GM19324 (cell line): ENCODE data around the gene GAS2L1.

Experiments used
- ATAC-seq: cut with Tn5 transposase; IDR thresholded peaks from one replicate; pipeline ENCODE4 v1.9.1; 2021; ENCODE audit warnings: mild to moderate bottlenecking, moderate library complexity; ENCODE audit not compliant: unreplicated experiment, low FRiP score

GAS2L1 gene

DNA sequence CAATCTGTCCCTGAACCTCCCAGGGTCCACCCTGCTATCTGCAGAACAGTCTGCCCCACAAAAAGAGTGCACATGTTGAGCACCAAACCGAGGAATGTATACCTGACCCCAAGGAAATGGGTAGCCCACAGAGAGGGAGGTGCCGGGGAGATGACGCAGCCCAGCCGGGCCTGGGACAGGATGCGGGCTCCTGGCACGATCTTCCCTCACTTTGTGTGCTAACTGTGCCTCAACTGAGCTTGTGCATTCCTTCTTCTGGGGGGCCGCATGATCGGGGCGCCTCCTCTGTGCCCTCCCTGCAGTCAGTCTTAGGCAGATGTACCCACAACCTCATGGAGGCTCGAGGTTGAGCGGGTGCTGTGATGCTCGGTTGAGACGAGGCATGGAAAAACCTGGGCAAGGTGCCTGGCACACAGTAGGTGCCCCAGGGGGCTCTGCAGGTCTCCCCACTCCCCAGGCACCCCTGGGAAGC lies 2.4 kb downstream of the GAS2L1 start:
- ATAC-seq, result no peak

DNA sequence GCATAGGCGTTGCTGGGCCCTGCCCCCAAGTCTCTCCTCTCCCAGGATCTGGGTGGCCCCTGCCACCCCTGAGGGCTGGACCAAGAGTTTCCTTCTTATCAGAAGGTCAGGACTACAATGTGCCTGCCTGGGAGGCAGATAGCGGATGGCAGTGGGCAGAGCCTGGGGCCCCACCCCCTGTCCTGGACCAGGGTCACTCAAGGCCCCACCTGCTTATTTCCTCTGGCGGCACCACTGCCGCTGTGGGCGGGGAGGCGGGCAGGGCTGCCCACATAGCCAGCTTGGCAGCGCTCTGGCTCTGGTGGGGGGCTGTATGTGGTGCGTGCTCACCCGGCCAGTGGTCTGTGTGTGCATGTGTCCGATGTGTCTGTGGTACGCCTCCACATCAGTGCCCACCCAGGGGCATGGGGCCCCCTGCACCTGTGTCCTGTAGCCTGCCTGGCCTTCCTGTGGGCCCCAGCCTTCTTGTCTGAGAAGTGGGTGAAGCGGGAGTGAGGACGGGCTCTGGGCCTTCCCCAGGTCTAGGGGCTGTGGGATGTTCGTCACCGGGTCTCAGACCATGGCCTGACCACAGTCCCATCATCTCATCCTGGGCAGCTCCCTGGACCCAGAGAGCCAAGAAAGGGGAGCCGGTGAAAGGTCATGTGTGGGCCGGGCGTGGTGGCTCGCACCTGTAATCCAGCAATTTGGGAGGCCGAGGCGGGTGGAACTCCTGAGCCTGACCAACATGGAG lies 3.0 kb downstream of the GAS2L1 start:
- no peak for ATAC-seq

DNA sequence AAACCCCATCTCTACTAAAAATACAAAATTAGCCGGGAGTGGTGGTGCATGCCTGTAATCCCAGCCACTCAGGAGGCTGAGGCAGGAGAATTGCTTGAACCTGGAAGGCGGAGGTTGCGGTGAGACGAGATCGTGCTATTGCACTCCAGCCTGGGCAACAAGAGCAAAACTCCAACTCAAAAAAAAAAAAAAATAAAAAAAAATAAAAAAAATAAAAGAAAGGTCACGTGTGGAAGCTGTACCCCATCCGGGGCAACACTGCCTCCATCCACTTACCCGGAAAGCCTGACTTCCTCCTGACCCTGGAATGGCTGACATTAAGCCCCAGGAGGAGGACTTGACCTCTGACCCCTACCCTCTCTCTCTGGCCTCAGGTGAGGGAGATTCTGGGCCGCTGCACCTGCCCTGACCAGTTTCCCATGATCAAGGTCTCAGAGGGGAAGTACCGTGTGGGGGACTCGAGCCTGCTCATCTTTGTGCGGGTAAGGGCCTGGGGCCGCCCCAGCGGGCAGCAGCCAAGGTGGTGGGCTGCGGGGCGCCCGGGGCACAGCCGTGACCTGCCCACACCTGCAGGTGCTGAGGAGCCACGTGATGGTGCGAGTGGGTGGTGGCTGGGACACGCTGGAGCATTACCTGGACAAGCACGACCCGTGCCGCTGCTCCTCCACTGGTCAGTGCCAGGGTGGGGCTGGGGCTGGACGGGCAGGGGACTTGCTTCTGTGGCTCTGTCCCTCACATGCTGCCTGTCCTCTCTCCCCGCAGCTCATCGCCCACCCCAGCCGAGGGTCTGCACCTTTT lies 3.8 kb downstream of the GAS2L1 start:
- ATAC-seq, result no peak

DNA sequence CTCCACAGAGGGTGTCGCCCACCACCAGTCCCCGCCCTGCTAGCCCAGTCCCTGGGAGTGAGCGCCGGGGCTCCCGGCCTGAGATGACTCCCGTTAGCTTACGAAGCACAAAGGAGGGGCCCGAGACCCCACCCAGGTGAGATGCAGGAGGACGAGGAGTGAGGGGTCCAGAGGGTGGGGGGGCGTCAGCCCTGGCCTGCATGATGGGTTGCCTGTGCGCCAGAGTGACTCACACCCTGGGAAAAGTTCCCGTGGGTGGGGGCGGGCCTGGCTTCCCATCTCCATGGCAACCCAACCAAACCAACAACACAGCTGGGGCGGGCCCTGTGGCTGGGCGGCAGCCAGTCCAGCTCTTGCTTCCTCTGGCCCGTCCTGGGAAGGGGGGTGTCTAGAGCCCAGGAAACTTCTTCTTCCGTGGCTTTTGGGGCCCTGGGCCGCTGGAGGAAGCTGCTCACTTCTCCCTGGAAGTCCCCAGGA lies 4.5 kb downstream of the GAS2L1 start:
- no peak for ATAC-seq

DNA sequence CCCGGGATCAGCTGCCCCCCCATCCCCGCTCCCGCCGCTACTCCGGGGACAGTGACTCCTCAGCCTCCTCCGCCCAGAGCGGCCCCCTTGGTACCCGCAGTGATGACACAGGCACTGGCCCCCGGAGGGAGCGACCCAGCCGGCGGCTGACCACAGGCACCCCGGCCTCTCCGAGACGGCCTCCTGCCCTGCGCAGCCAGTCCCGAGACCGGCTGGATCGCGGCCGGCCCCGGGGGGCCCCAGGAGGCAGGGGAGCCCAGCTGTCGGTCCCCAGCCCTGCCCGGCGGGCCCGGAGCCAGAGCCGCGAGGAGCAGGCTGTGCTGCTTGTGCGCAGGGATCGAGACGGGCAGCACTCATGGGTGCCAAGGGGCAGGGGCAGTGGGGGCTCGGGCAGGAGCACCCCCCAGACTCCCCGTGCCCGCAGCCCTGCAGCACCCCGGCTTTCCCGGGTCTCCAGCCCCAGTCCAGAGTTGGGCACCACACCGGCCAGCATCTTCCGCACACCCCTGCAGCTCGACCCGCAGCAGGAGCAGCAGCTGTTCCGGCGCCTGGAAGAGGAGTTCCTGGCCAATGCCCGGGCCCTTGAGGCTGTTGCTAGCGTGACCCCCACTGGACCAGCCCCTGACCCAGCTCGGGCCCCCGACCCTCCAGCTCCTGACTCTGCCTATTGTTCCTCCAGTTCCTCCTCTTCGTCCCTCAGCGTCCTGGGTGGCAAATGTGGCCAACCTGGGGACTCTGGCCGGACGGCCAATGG lies 5.2 kb downstream of the GAS2L1 start:
- ATAC-seq, result no peak

DNA sequence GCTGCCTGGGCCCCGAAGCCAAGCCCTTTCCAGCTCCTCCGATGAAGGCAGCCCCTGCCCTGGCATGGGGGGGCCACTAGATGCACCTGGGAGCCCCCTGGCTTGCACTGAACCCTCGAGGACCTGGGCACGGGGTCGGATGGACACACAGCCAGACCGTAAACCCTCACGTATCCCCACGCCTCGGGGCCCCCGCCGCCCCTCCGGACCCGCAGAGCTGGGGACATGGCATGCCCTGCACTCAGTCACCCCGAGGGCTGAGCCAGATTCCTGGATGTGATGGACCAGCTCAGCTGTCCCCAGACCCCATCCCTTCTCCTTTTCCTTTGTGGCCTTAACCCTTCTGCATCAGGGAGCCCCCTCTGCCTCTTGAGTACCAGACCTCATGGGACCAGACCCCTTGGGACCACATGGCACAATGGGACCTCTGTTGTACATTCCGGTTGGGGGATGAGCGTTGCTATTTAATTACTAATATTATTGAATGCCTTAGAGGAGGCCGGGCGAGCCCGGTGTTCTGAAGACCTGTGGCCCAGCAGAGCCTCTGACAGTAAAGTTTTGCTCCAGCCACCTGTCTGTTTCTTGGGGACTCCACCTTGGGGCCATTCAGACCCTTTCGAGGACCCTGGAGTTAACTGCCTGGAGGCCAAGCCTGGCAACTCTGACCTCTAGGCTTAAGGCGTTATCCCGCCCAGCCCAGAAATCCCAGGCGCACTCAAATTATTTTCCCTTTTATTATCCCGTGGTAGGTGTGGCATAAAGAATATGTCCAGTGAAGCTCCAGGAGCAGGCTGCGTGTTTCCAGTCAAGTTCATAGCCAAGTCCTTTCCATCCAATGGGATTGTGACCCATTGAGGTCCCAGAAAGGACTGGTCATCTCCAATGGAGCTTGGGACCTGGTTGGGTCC lies 6.0 kb downstream of the GAS2L1 start:
- no peak for ATAC-seq

DNA sequence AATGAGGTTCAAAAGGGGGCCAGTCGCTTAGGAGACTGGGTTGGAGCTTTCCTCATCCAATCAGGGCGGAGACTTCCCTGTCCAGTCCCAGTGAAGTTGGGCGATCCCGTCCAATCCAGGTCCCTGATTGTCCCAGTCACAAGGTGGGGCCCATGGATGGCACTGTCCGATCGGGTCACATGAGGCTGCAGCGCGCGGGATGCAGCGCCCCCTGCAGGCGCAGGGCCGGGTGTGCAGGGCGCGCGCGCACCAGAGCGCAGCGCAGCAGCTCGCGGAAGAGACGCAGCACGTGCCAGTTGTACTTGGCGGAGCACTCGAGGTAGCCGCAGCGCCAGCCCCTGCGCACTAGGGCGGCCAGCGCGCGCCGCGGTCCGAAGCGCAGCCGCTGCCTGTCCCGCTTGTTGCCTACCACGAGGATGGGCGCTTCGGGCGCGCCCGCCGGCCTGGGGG lies 6.7 kb downstream of the GAS2L1 start:
- no peak for ATAC-seq

DNA sequence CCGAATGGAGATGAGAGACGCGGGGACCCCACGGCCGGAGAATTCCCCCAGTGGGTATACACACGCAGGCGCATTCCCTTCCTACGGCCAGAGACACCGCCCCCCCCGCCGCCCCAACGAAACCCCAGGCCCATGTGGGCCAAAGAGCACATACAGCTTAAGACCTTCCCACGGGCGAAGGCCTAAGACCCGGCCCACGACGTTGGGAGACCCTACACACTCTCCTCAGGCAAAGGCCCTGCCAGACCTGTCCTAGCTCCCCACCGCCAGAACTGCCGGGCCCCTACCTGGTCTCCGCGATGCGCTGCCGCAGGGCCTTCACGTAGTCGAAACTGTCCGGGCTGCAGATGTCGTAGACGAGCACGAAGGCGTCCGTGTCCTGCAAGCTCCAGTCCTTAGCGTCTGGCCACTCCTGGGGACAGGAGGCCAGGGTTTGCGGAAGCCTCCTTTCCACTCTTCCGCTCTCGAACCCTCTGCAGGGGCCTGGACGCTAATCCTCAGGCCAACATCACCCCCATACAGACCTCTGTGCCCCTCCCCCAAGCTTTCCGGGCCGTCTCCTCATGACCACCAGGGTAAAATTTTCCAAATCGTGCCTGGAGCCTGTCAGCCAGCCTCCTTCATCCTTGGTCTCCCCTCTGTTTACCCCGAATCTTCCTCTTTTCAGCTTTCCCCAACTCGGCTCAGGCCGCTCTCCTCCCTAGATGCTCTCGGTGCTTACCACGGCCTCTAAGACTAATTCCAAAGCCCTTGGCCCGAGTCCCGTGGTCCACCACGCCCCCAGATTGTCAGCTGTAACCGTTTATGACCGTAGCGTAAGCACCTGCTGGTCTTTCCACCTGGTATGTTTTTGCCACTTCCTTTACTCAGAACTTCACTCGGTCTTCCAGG lies 7.4 kb downstream of the GAS2L1 start:
- no peak for ATAC-seq

DNA sequence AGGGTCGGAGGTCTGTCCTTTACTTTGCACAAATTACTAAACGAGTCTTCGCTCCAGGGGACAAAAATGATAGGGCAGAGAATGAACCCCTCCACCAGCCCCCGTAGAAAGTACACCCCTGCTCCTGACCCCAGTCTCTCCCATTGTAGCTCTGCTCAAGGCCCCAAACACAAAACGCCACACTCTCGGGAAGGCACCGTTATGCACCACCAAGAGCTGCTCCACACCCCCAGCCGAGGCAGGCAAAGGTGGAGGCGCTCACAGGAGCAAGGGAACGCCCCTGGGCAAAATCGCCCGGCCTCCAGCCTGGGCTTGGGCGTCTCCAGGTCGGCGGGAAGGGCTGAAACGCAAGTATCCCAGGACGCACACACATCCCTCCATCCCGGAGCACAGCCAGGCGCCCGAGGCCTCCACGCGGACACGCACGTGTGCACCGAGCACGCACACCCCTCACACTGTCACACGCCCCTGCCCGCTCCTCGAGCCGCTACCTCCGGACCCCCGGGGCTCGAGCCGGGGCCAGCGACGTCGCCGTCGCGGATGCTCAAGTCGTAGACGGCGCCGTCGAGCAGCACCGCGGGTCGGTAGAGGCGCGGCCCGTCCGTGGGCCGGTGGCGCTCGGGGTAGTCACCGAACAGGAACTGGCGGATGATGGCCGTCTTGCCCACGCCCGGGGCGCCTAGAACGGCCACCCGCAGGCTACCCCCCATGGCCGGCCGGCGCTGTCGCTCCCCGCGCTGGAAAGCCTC lies 8.3 kb downstream of the GAS2L1 start:
- no peak for ATAC-seq

DNA sequence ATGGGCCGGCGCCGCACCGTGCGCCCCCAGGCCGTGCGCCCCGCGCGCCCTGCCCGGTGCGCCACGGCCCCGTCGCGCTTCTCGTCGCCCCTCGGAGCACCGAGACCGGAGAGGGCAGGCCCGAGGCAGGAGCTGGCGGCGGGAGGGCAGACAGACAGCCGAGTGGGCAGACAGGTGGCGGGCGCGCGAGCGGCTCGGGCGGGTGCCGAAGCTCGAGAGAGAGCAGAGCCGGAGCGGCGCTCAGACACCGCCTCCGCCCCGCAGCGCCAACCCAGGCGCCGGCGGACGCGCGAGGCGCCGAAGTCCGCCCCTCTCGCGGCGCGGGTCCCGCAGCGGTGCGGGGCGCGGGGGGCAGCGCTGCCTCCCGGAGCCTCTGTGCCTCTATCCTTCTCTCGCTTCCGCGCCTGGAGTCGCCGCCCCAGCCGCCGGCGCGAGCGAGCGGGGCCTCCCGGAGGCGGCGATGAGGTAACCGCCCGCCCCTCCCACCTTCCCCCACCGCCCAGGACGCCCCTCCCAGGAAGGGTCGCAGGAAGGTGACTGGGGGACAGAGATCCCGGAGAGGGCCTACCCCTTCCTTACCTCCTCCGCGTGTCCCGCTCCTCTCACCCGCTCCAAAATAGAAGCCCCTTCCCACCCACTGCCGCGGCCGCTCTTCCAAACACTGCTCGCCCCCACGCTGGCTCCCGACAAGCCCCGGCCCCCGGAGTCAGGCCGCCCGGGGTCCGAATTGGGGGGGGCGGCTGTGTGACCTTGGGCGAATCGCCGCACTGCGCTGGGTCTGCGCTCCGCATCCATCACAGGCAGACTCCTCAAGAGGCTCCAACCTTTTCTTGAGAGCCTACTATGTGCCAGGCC lies 9.1 kb downstream of the GAS2L1 start, which contains the start of gene RASL10A:
Gene RASL10A, minus strand, starts transcription at position 412 of the 855 bp plus-strand sequence. CDS start 451 bp downstream, outside the sequence.
- no peak for ATAC-seq

DNA sequence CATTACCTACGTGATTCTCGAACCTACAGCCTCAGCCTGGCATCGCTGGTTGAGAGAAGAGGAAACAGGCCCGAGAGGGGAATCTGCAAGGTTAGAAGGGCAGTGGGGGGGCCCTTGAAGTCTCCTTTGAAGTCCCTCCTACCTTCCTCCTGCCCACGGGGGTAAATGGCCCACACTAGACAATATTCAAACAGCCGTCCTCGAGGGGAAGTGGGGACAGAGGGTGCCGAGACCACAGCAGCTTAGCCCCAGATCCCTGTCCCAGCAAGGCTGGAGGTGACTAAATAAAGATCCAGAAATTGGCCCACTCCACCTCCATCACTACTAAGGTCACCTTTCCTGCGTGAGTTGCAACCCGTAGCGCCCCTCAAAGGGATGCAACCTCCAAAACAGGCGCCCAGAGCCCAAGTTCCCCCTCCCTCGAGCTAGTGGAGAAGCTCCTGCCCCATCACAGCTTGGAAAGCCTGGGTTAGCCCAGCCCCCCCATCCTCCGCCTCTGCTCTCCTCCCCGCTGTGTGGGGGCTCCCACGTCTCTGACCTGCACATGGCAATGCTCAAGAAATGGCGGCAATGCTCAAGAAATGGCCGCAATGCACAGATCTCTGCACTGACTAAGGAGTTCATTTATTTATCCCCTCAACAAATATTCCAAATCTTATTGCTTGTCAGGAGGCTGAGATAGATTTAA lies 9.8 kb downstream of the GAS2L1 start:
- ATAC-seq, result no peak

DNA sequence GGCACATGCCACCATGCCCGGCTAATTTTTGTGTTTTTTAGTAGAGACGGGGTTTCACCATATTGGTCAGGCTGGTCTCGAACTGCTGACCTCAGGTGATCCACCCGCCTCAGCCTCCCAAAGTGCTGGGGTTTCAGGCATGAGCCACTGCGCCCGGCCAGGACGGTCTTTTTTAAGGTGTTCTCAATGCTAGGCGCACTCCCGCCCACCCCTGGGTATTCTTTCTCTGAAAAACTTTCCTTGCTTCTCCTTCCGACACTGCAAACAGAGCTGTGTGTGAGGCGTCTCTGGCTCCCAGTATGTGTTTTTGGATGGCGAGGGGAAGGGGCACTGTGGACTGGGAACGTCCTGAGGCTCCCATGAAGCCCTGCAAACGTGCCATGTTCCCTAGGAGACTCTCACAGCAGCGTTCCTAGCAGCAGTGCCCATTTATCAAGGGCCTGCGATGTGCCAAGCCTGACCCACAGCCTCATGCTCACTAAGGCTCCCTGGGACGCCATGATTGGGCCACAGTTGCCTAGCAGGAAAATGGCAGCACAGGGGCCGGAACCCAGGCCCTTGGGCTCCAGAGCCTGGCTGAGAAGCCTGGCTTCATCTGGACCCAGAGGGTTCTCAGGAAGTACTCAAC lies 11.5 kb downstream of the GAS2L1 start:
- ATAC-seq, result no peak

DNA sequence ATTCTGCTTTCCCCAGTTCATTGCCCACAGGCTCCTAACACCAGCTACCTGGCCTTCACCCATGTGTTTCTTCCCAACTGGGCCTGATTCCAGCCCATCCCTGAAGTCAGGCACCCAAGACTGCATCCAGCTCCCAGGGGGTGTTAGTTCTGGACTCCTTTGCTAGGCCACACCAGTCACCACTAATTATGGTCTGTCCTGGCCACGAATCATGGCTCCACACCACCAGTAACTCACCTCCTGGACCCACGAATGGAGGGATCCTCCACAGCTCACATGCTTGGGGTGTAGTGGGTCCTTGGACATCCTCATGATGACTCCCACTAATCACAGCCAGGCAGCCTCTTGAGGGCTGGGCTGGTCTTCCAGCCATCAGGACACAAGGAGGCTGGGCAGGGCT lies 12.6 kb downstream of the GAS2L1 start:
- ATAC-seq, result no peak

DNA sequence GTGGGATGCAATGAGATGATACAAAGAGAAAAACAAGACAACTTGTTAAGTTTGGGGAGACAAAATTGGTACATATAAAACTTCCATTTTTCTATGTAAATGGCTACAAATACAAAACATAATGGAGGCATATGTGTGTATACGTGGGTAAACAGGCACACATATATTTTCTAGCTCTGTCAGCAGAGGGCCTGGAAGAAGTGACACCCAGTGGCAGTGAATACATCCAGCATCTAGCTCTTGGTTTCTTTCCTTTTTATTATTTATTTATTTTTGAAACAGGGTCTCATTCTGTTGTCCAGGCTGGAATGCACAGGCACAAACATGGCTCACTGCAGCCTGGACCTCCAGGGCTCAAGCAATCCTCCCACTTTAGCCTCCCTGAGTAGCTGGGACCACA lies 14.1 kb downstream of the GAS2L1 start:
- ATAC-seq, result no peak

DNA sequence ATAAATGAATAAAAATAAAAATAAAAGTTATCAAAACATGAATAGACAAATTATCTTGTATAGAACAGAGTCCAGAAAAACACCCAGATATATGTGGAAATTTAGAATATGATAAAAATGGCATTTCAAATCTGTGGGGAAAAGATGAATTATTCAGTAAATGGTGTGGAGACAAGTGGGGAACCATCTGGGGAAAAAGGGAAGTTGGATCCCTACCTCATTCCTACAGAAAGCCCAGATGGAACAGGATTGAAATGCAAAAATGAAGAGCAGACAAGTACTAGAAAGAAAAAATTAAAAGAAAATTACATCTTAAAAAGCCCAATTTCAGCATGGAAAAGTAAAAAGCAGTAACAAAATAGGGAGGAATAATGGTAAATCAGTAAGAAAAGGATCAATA lies 17.2 kb downstream of the GAS2L1 start:
- no peak for ATAC-seq

DNA sequence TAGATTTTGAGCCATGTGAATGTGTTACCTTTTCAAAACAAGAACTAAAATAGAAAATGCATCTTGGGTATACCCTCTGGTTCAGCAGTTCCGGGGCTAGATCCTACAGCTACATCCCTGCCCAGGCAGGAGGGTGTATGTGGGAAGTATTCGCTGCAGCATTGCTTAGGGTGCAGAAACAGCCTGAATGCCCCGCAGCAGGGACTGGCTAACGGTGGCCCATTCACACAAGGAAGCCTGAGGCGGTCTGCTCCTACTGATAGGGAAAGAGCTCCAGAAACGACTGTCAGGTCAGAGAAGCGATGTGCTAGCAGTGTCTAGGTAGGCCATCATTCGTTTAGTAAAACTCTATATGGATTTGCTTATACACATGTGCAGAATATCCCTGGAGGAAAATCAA lies 18.9 kb downstream of the GAS2L1 start:
- no peak for ATAC-seq
